IPS DF 4.7 (cell line): ENCODE measurements around the gene IST1.
"Not testable (repeated sequence)": the region's sequence is repeated elsewhere in the genome, so short reads cannot be mapped to it uniquely, and the experiment has no call there.

ENCODE experiments used
- DNase-seq: peaks from one replicate; pipeline ENCODE4 v3.0.0-alpha.2; 2013; ENCODE audit warnings: low spot score; ENCODE audit errors: extremely low read depth

IST1 gene

DNA sequence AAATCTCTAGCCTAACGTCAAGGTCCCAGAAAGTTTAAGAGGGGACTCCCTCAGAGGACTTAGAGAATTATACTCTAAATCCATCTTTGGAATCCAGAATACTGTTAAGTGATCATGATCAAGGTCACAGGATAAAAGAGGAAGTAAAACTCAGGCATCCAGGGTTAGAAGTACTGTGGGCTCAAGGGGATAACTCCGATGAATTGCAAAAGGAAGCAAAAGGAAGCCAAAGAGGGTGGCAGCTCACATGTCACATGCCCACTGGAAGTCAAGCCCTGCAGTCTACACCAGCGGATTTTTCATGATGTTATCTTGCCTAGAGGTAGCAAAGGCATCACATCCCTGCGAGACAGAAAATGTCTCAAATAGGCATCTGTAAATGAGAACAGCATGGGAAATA, 15.2 kb upstream of the IST1 start:
- no peak for DNase-seq

DNA sequence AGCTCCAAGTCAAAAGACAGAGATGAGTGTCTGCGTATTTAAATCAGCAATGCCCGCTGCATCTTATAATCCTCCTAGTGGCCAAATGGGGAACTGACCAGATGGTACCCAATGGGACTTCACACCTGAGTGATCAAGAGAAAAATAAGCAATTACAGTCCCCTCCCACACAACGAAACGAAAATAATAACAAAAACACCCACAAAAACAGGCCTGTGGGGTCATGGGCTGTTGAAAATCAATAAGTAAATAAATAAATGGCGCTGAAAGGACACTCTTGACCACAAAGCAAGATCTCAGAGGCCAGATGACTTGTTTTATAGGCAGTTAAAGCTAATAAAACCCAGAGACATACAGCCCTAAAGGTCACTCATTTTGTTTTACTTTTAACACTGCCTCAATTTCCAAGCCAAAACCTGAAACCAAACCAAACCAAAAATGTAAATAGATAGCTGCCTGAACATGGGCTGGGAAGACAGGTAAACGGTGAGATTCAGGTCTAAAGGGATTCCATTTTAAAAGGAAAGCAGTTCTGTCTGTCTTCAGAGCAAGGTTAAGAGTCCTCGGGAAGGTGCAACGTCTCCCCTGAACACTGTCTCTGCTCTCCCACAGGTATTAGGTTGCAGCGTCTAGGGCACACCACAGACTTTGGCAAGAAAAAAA, 12.7 kb upstream of the IST1 start:
- no peak for DNase-seq

DNA sequence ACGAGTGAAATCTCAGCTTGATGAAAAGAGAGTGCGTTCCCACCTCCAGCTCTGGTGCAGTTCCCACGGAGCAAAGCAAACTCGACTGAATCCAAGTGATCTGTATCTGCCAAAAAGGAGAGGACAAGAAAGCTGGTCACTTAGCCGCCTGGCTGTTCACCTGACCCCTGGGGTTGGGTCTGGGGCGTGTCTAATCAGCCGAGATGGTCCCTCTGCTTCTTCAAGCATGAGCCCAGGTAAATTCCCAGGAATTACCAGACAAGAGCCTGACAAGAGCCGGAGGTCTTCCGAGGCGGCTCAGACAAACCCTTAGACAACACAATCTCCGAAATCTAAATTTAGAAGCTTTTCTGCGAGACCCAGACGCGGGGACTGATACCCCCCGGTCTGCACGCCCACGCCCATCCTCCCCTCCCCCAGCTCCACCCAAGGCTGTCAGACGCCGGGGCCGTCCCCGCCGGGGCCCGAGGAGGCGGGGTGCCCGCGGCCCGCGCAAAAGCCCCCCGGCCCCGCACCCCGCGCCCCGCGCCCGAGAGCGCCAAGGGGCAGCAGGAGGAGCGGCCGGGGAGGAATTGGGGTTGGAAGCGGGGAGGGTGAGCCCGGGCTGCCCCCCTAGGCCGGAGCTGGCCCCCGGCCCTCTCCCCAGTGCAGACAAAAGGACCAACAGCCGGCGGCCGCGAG, 12.0 kb upstream of the IST1 start:
- no peak for DNase-seq

DNA sequence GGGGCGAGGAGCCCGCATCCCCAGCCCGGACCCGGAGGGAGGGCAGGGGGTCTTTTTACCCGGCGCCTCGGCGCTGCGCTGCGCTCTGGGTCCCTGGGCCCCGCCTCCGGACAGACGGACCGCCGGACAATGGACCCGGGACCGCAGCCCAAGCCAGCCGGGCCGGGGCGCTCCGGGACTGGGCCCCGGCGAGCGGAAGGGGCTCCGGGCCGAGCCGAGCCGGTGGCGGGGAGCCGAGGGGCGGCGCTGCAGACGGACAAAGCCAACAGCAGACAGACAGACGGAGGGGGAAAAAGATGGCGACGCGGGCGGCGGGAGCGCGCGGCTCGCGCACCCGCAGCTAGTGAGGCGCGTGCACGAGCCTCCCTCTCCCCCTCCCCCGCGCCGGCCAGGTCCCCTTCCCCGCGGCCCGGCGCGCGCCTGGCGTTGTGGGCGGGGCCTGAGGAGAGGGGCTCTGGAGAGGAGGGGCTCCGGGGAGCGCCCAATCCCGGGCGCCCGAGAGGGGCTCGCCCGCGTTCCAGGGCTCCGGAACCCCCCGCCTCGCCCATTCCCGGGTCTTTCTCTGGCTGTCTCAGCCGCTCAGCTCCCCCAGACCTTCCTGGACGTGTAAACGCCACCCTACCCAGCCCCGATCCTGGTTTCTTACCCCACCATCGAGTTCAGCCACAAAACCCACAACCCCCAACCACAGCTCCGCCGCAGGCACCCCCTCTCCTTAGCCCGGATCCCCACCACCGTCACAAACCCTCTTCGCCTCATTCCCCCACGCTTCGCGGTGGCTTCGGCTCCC, 11.3 kb upstream of the IST1 start, which contains the start of gene ZNF821:
ZNF821 (minus strand) TSS at position 334 of the 790 bp plus-strand sequence. CDS start 4,236 bp downstream, outside the sequence.
- DNase-seq: no peak

DNA sequence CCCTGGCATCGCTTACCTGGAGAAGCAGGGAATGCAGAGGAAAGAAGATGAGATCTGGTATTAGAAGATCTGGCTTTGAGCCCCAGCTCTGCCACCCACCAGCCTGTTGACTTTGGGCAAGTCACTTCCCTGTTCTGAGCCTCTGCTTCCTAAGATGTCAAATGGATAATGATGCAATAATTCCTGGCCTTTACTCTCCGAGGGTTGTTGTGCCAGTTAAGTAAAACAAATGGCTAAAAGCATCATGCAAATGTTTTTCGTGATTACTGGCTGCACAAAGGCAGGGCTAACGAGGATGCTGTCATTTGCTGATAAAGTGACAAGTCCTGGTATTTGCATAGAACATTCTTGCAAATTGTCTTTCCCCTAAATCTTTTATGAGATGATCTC, 10.1 kb upstream of the IST1 start:
- no peak for DNase-seq

DNA sequence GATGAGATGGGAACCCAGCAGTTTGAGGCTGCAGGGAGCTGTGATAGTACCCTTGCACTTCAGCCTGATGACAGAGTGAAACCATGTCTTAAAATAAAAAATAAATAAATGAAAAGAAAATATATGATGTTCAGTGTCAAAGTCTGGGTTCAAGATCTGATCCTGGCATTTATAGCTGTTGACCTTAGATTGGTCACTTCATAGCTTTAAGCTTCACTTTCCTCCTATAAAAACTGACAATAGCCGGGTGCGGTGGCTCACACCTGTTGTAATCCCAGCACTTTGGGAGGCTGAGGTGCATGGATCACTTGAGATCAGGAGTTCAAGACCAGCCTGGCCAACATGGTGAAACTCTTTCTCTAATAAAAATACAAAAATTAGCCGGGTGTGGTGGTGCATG, 6.2 kb upstream of the IST1 start:
- no peak for DNase-seq

DNA sequence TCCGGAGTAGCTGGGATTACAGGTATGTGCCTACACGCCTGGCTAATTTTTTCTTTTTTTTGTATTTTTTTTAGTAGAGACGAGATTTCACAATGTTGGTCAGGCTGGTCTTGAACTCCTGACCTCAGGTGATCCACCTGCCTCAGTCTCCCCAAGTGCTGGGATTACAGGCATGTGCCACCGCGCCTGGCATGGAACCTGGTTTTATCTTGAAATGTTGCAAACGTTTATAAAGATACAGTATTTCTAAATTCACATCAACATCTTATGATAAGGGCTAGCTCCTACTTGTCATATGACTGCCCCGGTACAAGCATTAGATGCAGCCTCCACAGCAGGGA, 1.5 kb upstream of the IST1 start:
- no peak for DNase-seq

DNA sequence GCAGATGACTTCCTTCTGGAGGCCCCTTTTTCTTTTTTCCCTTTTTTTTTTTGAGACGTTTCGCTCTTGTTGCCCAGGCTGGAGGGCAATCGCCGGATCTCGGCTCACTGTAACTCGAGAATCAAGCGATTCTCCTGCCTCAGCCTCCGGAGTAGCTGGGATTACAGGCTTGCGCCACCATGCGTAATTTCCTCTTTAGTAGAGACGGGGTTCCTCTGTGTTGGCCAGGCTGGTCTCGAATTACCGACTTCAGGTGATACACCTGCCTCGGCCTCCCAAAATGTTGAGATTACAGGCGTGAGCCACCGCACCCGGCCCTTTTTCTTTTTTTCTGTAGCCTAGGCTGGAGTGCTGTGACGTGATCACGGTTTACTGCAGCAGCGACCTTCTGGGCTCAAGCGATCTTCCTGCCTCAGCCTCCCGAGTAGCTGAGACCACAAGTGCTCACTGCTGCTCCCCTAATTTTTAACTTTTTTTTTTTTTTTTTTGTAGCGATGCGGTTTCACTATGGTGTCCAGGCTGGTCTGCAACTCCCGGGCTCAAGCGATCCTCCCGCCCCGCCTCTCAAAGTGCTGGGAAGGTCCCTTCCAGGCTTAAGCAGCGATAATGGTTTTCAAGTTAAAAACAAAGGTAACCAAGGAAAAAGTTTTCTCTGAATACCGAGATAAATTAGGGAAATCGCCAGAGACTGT, 956 bp upstream of the IST1 start:
- no peak for DNase-seq

DNA sequence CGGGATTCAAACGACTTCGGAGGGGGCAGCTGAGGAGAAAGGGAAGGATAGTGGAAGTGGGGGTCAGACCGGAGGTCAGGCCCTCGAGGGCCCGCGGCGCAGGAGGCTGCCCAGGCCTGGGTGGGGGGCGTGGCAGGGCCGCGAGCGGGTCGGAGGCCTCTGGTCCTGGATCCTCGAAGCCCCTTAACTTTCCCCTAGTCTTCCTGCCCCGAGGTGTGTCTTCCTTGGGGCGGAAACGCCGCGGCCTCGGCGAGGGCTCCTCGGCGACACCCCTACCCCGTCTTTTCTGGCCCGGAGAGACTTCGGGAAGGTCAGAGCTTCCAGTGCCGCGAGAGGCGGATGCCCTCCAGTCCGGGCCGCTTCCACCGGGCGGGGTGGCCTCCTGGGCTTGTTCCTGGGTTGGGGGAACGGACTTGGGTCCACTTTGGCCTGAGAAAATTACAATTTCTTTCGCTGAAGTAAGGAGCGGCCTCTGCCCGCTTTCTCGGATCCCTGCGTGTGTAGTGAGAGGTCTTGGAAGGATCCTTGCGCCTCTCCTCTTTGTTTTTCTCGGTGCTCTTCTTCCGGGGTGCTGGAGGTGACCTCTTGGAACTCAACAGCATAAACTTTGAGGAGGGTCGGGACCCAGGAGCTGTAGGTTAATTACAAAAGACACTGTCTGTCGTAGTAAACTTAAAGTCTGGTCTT, 491 bp downstream of the IST1 start:
- DNase-seq: no peak

DNA sequence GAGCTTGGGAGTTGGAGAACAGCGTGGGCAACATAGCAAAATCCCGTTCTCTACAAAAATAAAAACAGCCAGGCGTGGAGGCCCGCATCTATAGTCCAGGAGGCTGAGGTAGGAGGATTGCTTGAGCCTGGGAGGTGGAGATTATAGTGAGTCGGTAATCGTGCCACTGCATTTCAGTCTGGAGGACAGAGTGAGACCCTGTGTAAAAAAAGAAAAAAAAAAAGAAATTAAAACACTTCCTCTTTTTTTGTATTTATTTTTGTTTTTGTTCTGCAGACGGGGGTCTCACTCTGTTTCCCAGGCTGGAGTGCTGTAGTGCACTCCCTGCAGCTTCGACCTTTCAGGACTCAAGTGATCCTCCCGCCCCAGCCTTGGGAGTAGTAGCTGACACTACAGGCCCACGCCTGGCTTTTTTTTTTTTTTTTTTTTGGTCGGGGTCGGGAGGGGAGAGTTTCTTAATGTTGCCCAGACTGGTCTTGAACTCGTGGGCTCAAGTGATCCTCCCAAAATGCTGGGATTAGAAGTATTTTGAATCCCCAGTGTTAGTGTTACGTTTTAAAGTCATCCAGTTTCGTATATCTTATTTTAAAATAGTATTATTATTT, 1.5 kb downstream of the IST1 start:
- no peak for DNase-seq

DNA sequence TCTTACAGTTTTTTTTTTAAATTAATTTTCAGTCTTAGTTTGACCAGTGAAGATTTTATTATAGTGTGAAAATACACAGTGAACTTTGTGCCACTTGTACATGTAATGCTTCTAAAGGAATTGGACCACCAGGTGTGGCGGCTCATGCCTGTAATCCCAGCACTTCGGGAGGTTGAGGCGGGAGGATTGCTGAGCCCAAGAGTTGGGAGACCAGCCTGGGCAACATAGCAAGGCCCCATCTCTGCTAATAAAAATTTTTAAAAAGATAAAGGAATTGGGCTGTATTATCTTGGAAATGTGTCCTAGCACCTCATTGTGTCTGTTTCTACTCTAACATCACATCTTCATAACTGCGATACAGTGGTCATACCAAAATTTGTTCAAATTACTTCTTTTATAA, 3.8 kb downstream of the IST1 start:
- DNase-seq: no peak

DNA sequence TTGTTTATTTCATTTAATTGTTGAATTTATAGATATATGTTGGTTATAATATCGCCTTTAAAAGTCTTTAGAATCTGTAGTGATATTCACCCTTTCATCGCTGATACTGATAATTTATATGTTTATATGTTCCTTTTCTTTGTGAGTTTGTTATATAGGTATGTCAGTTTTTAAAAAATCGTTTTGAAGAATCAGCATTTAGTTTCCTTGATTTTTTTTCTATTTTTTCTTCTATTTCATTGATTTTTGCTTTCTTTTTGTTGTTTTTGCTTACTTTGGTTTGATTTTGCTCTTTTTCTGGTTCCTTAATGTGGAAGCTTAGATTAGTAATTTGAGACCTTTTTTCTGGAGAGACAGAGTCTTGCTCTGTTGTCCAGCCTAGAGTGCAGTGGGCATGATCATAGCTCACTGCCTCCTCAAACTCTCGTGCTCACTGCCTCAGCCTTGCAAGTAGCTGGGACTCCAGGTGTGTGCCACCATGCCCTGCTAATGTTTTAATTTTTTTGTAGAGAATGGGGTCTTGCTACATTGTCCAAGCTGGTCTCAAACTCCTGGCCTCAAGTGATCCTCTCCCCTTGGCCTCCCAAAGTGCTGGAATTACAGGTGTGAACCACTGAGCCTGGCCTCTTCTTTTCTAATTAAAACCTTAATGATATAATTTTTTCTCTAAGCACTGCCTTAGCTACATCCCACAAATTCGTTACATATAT, 7.5 kb downstream of the IST1 start:
- DNase-seq: no peak

DNA sequence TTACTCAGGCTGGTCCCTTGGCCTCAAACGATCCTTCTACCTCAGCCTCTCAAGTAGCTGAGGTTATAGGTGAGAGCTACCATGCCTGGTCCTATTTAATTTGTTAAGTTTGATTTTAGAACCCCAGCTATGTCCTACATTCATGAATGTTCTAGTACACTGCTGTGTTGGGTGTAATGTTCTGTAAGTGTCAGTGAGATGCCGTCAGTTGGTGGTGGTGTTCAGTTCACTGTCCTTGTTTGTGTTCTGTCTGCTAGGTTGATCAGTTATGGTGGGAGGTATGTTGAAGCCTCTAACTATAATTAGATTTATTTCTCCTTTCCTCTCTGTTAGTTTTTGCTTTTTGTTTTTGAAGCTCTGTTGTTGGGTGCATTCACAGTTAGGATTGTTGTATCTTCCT, 8.3 kb downstream of the IST1 start:
- DNase-seq: no peak

DNA sequence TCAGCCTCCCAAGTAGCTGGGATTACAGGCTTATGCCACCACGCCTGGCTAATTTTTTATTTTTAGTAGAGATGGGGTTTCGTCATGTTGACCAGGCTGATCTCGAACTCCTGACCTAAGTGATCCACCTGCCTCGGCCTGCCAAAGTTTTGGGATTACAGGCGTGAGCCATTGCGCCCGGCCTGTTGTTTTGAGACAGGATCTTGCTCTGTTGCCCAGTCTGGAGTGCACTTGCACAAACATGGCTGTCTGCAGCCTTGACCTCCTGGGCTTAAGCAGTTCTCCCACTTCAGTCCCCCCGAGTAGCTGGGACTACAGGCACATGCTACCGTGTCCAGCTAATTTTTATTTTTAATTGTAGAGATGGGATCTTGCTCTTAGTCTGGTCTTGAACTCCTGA, 8.9 kb downstream of the IST1 start:
- DNase-seq: no peak

DNA sequence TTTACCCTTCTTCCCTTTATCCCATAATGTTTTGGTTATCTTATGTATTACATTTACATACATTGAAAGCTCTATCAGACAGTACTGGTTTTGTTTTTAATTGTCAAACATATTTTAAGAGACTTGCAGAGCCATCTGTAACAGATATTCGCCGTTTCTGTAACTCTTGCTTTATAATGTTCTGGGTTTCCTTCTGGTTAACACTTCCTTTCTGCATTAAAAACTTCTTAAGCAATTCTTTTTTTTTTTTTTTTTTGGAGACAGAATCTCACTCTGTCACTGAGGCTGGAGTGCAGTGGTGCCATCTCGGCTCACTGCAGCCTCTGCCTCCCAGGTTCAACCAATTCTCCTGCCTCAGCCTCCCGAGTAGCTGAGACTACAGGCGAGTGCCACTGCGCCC, 10.4 kb downstream of the IST1 start:
- DNase-seq: not testable (repeated sequence)

DNA sequence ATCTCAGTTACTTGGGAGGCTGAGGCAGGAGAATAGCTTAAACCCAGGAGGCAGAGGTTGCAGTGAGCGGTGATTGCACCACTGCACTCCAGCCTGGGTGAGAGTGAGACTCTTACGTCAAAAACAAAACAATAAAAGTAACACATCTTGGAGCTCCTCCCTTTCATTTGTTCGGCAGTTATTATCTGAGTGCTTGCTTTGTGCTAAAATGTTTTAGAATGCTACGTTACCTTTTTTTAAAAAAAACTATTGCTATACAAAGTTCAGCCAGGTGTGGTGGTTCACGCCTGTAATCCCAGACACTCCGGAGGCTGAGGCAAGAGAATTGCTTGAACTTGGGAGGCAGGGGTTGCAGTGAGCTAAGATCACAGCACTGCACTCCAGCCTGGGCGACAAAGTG, 15.8 kb downstream of the IST1 start:
- DNase-seq: no peak

DNA sequence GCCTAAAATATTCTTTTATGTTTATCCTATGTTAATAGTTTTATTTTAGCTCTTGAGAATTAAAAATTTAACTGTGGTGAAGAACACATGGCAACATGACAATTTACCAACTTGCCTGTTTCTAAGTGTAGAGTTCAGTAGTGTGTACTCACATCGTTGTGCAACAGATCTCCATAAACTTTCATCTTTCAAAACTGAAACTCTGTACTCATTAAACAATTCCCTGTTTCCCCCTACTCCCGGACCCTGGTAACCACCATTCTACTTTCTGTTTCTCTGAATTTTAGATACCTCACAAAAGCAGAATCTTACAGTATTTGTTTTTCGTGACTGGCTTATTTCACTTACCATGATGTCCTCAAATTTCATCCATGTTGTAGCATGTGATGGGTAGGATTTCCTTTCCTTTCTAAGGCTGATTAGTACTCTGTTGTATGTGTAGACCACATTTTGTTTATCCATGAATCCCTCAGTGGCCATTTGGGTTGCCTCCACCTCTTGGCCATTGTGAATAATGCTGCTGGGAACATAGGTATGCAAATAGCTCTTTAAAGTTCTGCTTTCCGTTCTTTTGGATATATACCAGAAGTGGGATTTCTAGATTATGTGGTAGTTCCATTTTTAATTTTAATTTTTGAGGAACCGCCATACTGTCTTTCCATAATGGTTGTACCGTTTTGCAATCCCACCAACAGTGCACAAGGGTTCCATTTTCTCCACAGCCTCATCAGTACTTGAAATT, 17.4 kb downstream of the IST1 start:
- DNase-seq: no peak

DNA sequence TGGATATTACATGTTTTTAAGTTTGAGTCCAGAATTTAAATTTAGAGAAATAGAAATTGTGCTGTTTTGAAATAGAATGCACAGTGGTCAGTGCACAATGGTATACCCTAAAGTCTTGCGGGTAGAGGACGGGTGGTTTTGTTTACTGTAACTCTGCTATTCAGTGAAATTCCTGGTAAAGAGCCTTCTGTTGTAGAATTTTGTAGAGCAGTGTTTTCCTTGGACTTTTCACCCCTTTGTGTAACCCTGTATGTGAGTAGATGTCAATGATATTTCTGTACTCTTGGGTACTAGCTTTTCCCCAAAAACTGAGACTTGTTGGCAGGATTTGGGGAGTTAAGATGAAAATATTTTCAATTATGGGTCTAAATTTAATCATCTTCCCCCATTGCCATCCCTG, 19.5 kb downstream of the IST1 start:
- no peak for DNase-seq

DNA sequence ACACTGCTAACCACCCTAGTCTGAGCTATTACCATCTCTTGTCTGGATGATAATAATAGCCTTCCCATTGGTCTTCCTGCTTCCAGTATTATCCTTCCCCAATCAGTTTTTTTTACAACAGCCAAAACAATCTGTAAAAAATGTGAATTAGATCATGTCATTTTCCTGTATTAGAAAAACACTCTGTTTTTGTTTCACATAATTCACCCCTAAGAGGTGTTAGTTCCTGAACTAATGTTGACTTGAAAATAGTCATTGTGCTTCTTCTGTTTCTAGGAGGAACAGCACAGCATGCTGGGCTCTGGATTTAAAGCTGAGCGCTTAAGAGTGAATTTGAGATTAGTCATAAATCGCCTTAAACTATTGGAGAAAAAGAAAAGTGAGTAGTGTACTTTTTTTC, 20.0 kb downstream of the IST1 start:
- no peak for DNase-seq
